ENCODE results near the gene FHOD3.
"Not testable (repeated sequence)": the region's sequence is repeated elsewhere in the genome, so short reads cannot be mapped to it uniquely, and the experiment has no call there.

The FHOD3 gene

GRCh38 chr18:36809590-36810381 is 512.3 kb downstream of the FHOD3 start:
- DNase-seq (ENCODE audit: insufficient read length, low spot score) (peak; percentile 42), FAIRE-seq (peak; percentile 84)
- no peak for TF ChIP-seq POLR2A (IDR thresholded peaks at IDR 0.05; ENCODE audit: low read depth, low read length)
- no peak for TF ChIP-seq PAX5 (IDR thresholded peaks at IDR 0.05; ENCODE audit: insufficient read depth, low read length, severe bottlenecking)
- no peak for TF ChIP-seq POU2F2 (IDR thresholded peaks at IDR 0.05; ENCODE audit: low read depth, low read length)
- TF ChIP-seq POLR2AphosphoS5 (IDR thresholded peaks at IDR 0.05; ENCODE audit: low read depth, low read length), result no peak
- TF ChIP-seq SPI1 (IDR thresholded peaks at IDR 0.05; ENCODE audit: low read depth, low read length), result no peak
- TF ChIP-seq TAF1 (IDR thresholded peaks at IDR 0.05; ENCODE audit: low read depth, low read length), result no peak

GRCh38 chr18:36811430-36811829 is 513.9 kb downstream of the FHOD3 start:
- TF ChIP-seq POLR2A (IDR thresholded peaks at IDR 0.05; ENCODE audit: low read depth, low read length) (no peak), SPI1 (IDR thresholded peaks at IDR 0.05; ENCODE audit: low read depth, low read length) (no peak), TAF1 (IDR thresholded peaks at IDR 0.05; ENCODE audit: low read depth, low read length) (no peak), POU2F2 (IDR thresholded peaks at IDR 0.05; ENCODE audit: low read depth, low read length) (no peak), PAX5 (IDR thresholded peaks at IDR 0.05; ENCODE audit: insufficient read depth, low read length, severe bottlenecking) (no peak), POLR2AphosphoS5 (IDR thresholded peaks at IDR 0.05; ENCODE audit: low read depth, low read length) (no peak)
- no peak for FAIRE-seq
- no peak for DNase-seq (ENCODE audit: insufficient read length, low spot score)

GRCh38 chr18:36811955-36812354 is 514.4 kb downstream of the FHOD3 start:
- no peak for FAIRE-seq
- TF ChIP-seq SPI1 (IDR thresholded peaks at IDR 0.05; ENCODE audit: low read depth, low read length) (no peak), POLR2AphosphoS5 (IDR thresholded peaks at IDR 0.05; ENCODE audit: low read depth, low read length) (no peak), TAF1 (IDR thresholded peaks at IDR 0.05; ENCODE audit: low read depth, low read length) (no peak), PAX5 (IDR thresholded peaks at IDR 0.05; ENCODE audit: insufficient read depth, low read length, severe bottlenecking) (no peak)
- no peak for DNase-seq (ENCODE audit: insufficient read length, low spot score)

- TF ChIP-seq TAF1 (IDR thresholded peaks at IDR 0.05; ENCODE audit: low read depth, low read length), result no peak
- no peak for TF ChIP-seq PAX5 (IDR thresholded peaks at IDR 0.05; ENCODE audit: insufficient read depth, low read length, severe bottlenecking)
- TF ChIP-seq POLR2AphosphoS5 (IDR thresholded peaks at IDR 0.05; ENCODE audit: low read depth, low read length), result no peak
- TF ChIP-seq SPI1 (IDR thresholded peaks at IDR 0.05; ENCODE audit: low read depth, low read length), result no peak
- no peak for TF ChIP-seq POLR2A (IDR thresholded peaks at IDR 0.05; ENCODE audit: low read depth, low read length)
- TF ChIP-seq POU2F2 (IDR thresholded peaks at IDR 0.05; ENCODE audit: low read depth, low read length), result no peak
- DNase-seq (ENCODE audit: insufficient read length, low spot score), result no peak
- no peak for FAIRE-seq
These were observed 515.2 kb downstream of the FHOD3 start for GRCh38 chr18:36812678-36813077.

- FAIRE-seq (no peak), DNase-seq (ENCODE audit: insufficient read length, low spot score) (no peak)
- no peak for TF ChIP-seq PAX5 (IDR thresholded peaks at IDR 0.05; ENCODE audit: insufficient read depth, low read length, severe bottlenecking)
- TF ChIP-seq POU2F2 (IDR thresholded peaks at IDR 0.05; ENCODE audit: low read depth, low read length), result no peak
- no peak for TF ChIP-seq SPI1 (IDR thresholded peaks at IDR 0.05; ENCODE audit: low read depth, low read length)
- TF ChIP-seq POLR2A (IDR thresholded peaks at IDR 0.05; ENCODE audit: low read depth, low read length), result no peak
These were observed 515.7 kb downstream of the FHOD3 start for GRCh38 chr18:36813101-36813775.

GRCh38 chr18:36813824-36814223 is 516.3 kb downstream of the FHOD3 start:
- no peak for FAIRE-seq
- DNase-seq (ENCODE audit: insufficient read length, low spot score), result no peak
- TF ChIP-seq SPI1 (IDR thresholded peaks at IDR 0.05; ENCODE audit: low read depth, low read length) (no peak), POLR2AphosphoS5 (IDR thresholded peaks at IDR 0.05; ENCODE audit: low read depth, low read length) (no peak), POLR2A (IDR thresholded peaks at IDR 0.05; ENCODE audit: low read depth, low read length) (no peak), POU2F2 (IDR thresholded peaks at IDR 0.05; ENCODE audit: low read depth, low read length) (no peak), TAF1 (IDR thresholded peaks at IDR 0.05; ENCODE audit: low read depth, low read length) (no peak)

- TF ChIP-seq PAX5 (IDR thresholded peaks at IDR 0.05; ENCODE audit: insufficient read depth, low read length, severe bottlenecking) (no peak), TAF1 (IDR thresholded peaks at IDR 0.05; ENCODE audit: low read depth, low read length) (no peak), SPI1 (IDR thresholded peaks at IDR 0.05; ENCODE audit: low read depth, low read length) (no peak), POU2F2 (IDR thresholded peaks at IDR 0.05; ENCODE audit: low read depth, low read length) (no peak), POLR2AphosphoS5 (IDR thresholded peaks at IDR 0.05; ENCODE audit: low read depth, low read length) (no peak), POLR2A (IDR thresholded peaks at IDR 0.05; ENCODE audit: low read depth, low read length) (no peak)
- FAIRE-seq (no peak), DNase-seq (ENCODE audit: insufficient read length, low spot score) (no peak)
These were observed 517.5 kb downstream of the FHOD3 start for GRCh38 chr18:36814994-36815393.

- FAIRE-seq; DNase-seq (ENCODE audit: insufficient read length, low spot score): not testable (repeated sequence)
These were observed 518.6 kb downstream of the FHOD3 start for GRCh38 chr18:36816096-36816495.

- no peak for TF ChIP-seq PAX5 (IDR thresholded peaks at IDR 0.05; ENCODE audit: insufficient read depth, low read length, severe bottlenecking)
- TF ChIP-seq POLR2A (IDR thresholded peaks at IDR 0.05; ENCODE audit: low read depth, low read length), result no peak
- no peak for TF ChIP-seq TAF1 (IDR thresholded peaks at IDR 0.05; ENCODE audit: low read depth, low read length)
- TF ChIP-seq POLR2AphosphoS5 (IDR thresholded peaks at IDR 0.05; ENCODE audit: low read depth, low read length), result no peak
- TF ChIP-seq POU2F2 (IDR thresholded peaks at IDR 0.05; ENCODE audit: low read depth, low read length), result no peak
- TF ChIP-seq SPI1 (IDR thresholded peaks at IDR 0.05; ENCODE audit: low read depth, low read length), result no peak
- DNase-seq (ENCODE audit: insufficient read length, low spot score) (no peak), FAIRE-seq (no peak)
These were observed 519.5 kb downstream of the FHOD3 start for GRCh38 chr18:36817039-36817438.

GRCh38 chr18:36818652-36819051 is 521.1 kb downstream of the FHOD3 start:
- TF ChIP-seq POLR2AphosphoS5 (IDR thresholded peaks at IDR 0.05; ENCODE audit: low read depth, low read length) (no peak), POLR2A (IDR thresholded peaks at IDR 0.05; ENCODE audit: low read depth, low read length) (no peak), TAF1 (IDR thresholded peaks at IDR 0.05; ENCODE audit: low read depth, low read length) (no peak), POU2F2 (IDR thresholded peaks at IDR 0.05; ENCODE audit: low read depth, low read length) (no peak), PAX5 (IDR thresholded peaks at IDR 0.05; ENCODE audit: insufficient read depth, low read length, severe bottlenecking) (no peak), SPI1 (IDR thresholded peaks at IDR 0.05; ENCODE audit: low read depth, low read length) (no peak)
- no peak for DNase-seq (ENCODE audit: insufficient read length, low spot score)
- no peak for FAIRE-seq

Measured in GM12891 (cell line).